GM18526 (cell line): ENCODE data around the gene EWSR1.

Experiments used
- POLR2A ChIP-seq: IDR thresholded peaks from 3 replicates; pipeline ENCODE4 v1.6.1; 2011; ENCODE audit not compliant: insufficient read length; ENCODE audit errors: extremely low read depth

EWSR1 gene

GRCh38 chr22:29314537-29315285, 46.6 kb downstream of the EWSR1 start:
- TF ChIP-seq POLR2A = no peak

- no peak for TF ChIP-seq POLR2A
Measured at GRCh38 chr22:29315286-29316140, 47.4 kb downstream of the EWSR1 start, which contains the start of gene RASL10A. RASL10A (minus strand) TSS chr22:29315697; CDS start chr22:29315246, 451 bp downstream.

DNA sequence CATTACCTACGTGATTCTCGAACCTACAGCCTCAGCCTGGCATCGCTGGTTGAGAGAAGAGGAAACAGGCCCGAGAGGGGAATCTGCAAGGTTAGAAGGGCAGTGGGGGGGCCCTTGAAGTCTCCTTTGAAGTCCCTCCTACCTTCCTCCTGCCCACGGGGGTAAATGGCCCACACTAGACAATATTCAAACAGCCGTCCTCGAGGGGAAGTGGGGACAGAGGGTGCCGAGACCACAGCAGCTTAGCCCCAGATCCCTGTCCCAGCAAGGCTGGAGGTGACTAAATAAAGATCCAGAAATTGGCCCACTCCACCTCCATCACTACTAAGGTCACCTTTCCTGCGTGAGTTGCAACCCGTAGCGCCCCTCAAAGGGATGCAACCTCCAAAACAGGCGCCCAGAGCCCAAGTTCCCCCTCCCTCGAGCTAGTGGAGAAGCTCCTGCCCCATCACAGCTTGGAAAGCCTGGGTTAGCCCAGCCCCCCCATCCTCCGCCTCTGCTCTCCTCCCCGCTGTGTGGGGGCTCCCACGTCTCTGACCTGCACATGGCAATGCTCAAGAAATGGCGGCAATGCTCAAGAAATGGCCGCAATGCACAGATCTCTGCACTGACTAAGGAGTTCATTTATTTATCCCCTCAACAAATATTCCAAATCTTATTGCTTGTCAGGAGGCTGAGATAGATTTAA, 48.2 kb downstream of the EWSR1 start:
- TF ChIP-seq POLR2A = no peak

- TF ChIP-seq POLR2A = no peak
Measured at GRCh38 chr22:29317827-29318454, 49.9 kb downstream of the EWSR1 start.

DNA sequence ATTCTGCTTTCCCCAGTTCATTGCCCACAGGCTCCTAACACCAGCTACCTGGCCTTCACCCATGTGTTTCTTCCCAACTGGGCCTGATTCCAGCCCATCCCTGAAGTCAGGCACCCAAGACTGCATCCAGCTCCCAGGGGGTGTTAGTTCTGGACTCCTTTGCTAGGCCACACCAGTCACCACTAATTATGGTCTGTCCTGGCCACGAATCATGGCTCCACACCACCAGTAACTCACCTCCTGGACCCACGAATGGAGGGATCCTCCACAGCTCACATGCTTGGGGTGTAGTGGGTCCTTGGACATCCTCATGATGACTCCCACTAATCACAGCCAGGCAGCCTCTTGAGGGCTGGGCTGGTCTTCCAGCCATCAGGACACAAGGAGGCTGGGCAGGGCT, 51.0 kb downstream of the EWSR1 start:
- TF ChIP-seq POLR2A = no peak

DNA sequence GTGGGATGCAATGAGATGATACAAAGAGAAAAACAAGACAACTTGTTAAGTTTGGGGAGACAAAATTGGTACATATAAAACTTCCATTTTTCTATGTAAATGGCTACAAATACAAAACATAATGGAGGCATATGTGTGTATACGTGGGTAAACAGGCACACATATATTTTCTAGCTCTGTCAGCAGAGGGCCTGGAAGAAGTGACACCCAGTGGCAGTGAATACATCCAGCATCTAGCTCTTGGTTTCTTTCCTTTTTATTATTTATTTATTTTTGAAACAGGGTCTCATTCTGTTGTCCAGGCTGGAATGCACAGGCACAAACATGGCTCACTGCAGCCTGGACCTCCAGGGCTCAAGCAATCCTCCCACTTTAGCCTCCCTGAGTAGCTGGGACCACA, 52.5 kb downstream of the EWSR1 start:
- TF ChIP-seq POLR2A = no peak

DNA sequence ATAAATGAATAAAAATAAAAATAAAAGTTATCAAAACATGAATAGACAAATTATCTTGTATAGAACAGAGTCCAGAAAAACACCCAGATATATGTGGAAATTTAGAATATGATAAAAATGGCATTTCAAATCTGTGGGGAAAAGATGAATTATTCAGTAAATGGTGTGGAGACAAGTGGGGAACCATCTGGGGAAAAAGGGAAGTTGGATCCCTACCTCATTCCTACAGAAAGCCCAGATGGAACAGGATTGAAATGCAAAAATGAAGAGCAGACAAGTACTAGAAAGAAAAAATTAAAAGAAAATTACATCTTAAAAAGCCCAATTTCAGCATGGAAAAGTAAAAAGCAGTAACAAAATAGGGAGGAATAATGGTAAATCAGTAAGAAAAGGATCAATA, 55.6 kb downstream of the EWSR1 start:
- TF ChIP-seq POLR2A = no peak

- TF ChIP-seq POLR2A = no peak
Measured at GRCh38 chr22:29325356-29325755, 57.3 kb downstream of the EWSR1 start.

GRCh38 chr22:29325785-29326315, 57.8 kb downstream of the EWSR1 start:
- TF ChIP-seq POLR2A = no peak

- TF ChIP-seq POLR2A = peak; percentile 17
Measured at GRCh38 chr22:29326481-29326880, 58.4 kb downstream of the EWSR1 start.

- no peak for TF ChIP-seq POLR2A
Measured at GRCh38 chr22:29327089-29327764, 59.2 kb downstream of the EWSR1 start.

DNA sequence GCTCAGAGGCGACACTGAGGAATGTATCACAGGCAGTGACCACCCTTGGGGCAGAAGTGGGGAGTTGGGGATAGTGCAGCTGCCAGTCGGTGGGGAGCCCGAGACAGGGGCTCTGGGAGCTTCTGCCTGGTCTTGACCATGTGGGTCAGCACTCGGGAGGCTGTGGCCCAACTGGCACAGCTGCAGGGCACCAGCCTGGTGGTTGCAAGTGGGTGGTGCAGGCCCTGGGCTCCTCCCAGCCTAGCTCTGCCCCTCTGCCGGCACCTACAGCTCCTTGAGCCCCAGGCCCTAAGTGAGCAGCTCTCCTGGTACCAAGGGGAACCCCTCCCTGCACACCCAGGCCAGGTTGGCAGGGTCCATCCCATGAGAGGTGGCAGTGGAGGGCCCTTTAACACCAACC, 60.0 kb downstream of the EWSR1 start:
- no peak for TF ChIP-seq POLR2A

- no peak for TF ChIP-seq POLR2A
Measured at GRCh38 chr22:29328566-29329500, 60.8 kb downstream of the EWSR1 start.
